ENCODE results near the gene CCDC192.

GRCh38 chr5:127920936-127921335 lies 217.7 kb downstream of the CCDC192 start:
- TF ChIP-seq CTCF (IDR thresholded peaks at IDR 0.05; ENCODE audit: poor library complexity, severe bottlenecking), result no peak
- no peak for TF ChIP-seq EZH2 (IDR thresholded peaks at IDR 0.05; ENCODE audit: borderline replicate concordance, insufficient read depth, low read length, poor library complexity, severe bottlenecking)

All from neural cell (in vitro differentiated cells).